ENCODE measurements around the gene GALNT9. TPM values are rescaled to one million over a fixed set of nuclear protein-coding genes. Genes with fewer than 3 reads are reported as not detected.

Gene GALNT9
- polyA plus RNA-seq, 1 of the 3 experiments (the other 2 are of a cell fraction), result not detected

GRCh38 chr12:132159555-132160003 is 169.8 kb downstream of the GALNT9 start:
- no peak overlapping the region for H3K4me3 ChIP-seq (ENCODE audit: low read depth in 2 of 2, low read length in 1 of 2)
- H3K36me3 ChIP-seq (replicated peaks in 1 of 2; ENCODE audit: control insufficient read depth in 1 of 2, insufficient read depth in 2 of 2, low read length in 1 of 2), result no peaks in the 10 kb centered on the region
- H3K4me2 ChIP-seq, result no peak overlapping the region
- peaks cover 17% of the 10 kb centered on the region for H3K27me3 ChIP-seq (ENCODE audit: insufficient read depth)
- no peak for DNase-seq
- H3K9me3 ChIP-seq, result no peaks in the 10 kb centered on the region
- no peak overlapping the region for H3K27ac ChIP-seq (ENCODE audit: low read depth in 2 of 2, low read length in 1 of 2)
- H3K4me1 ChIP-seq (ENCODE audit: control insufficient read depth in 1 of 2, insufficient read depth in 2 of 2, low read depth in 1 of 2, low read length in 1 of 2), result peaks cover 0 to 2% of the 10 kb centered on the region in 2 experiments; a peak in 1 of 4 replicates
- POLR2A ChIA-PET, result no interaction called here
- no peaks in the 10 kb centered on the region for H3K9me2 ChIP-seq
- peaks cover 20% of the 10 kb centered on the region for H3F3A ChIP-seq (replicated peaks; ENCODE audit: insufficient read depth)
- no peaks in the 10 kb centered on the region for H4K20me1 ChIP-seq (ENCODE audit: insufficient read depth)
- no peaks in the 10 kb centered on the region for H3K79me2 ChIP-seq (ENCODE audit: insufficient read depth)
- WGBS (ENCODE audit: low lambda C conversion rate), result 68% methylated on average over 12 of the region's 14 CpGs
- CTCF ChIA-PET, result interaction anchor here (5.3 kb wide), 1 partner anchor 255 kb away, joined by 33 read pairs; no protein-coding TSS in a partner anchor
- no peak for TF ChIP-seq FOXJ3 (CRISPR knock-in tag; IDR thresholded peaks at IDR 0.05)
- TF ChIP-seq, protein P1, sequence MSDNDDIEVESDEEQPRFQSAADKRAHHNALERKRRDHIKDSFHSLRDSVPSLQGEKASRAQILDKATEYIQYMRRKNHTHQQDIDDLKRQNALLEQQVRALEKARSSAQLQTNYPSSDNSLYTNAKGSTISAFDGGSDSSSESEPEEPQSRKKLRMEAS (IDR thresholded peaks at IDR 0.05; ENCODE audit: low read depth), result no peak
- no peak for TF ChIP-seq FOSL2 (IDR thresholded peaks at IDR 0.05; ENCODE audit: borderline replicate concordance, low read depth)
- no peak for TF ChIP-seq TEAD4 (IDR thresholded peaks at IDR 0.05; ENCODE audit: borderline replicate concordance, insufficient read depth)
- no peak for TF ChIP-seq ZBTB33 (IDR thresholded peaks at IDR 0.05; ENCODE audit: borderline replicate concordance, low read depth)
- no peak for TF ChIP-seq USF2 (IDR thresholded peaks at IDR 0.05; ENCODE audit: borderline replicate concordance, low read depth, low read length)
- no peak for TF ChIP-seq TCF12 (IDR thresholded peaks at IDR 0.05)
- no peak for TF ChIP-seq JUND (IDR thresholded peaks at IDR 0.05)
- TF ChIP-seq, protein P2, sequence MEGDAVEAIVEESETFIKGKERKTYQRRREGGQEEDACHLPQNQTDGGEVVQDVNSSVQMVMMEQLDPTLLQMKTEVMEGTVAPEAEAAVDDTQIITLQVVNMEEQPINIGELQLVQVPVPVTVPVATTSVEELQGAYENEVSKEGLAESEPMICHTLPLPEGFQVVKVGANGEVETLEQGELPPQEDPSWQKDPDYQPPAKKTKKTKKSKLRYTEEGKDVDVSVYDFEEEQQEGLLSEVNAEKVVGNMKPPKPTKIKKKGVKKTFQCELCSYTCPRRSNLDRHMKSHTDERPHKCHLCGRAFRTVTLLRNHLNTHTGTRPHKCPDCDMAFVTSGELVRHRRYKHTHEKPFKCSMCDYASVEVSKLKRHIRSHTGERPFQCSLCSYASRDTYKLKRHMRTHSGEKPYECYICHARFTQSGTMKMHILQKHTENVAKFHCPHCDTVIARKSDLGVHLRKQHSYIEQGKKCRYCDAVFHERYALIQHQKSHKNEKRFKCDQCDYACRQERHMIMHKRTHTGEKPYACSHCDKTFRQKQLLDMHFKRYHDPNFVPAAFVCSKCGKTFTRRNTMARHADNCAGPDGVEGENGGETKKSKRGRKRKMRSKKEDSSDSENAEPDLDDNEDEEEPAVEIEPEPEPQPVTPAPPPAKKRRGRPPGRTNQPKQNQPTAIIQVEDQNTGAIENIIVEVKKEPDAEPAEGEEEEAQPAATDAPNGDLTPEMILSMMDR (IDR thresholded peaks at IDR 0.05), result no peak
- no peak for TF ChIP-seq YY1 (IDR thresholded peaks at IDR 0.05; ENCODE audit: low read depth)
- H2AFZ ChIP-seq (ENCODE audit: low read depth), result no peak overlapping the region
- no peak overlapping the region for H3K9ac ChIP-seq

GRCh38 chr12:132158677-132159554 is 170.5 kb downstream of the GALNT9 start:
- H3K27ac ChIP-seq (ENCODE audit: low read depth in 2 of 2, low read length in 1 of 2), result no peak overlapping the region
- 89% methylated on average over 28 of the region's 37 CpGs for WGBS (ENCODE audit: low lambda C conversion rate)
- no peak overlapping the region for H3K4me2 ChIP-seq
- peaks cover 11% of the 10 kb centered on the region for H3K27me3 ChIP-seq (ENCODE audit: insufficient read depth)
- no peaks in the 10 kb centered on the region for H3K9me2 ChIP-seq
- H3K36me3 ChIP-seq (replicated peaks in 1 of 2; ENCODE audit: control insufficient read depth in 1 of 2, insufficient read depth in 2 of 2, low read length in 1 of 2), result no peaks in the 10 kb centered on the region
- H3K4me1 ChIP-seq (ENCODE audit: control insufficient read depth in 1 of 2, insufficient read depth in 2 of 2, low read depth in 1 of 2, low read length in 1 of 2), result peaks cover 0 to 2% of the 10 kb centered on the region in 2 experiments; a peak in 1 of 4 replicates
- no peaks in the 10 kb centered on the region for H3K79me2 ChIP-seq (ENCODE audit: insufficient read depth)
- TF ChIP-seq ZBTB33 (IDR thresholded peaks at IDR 0.05; ENCODE audit: borderline replicate concordance, low read depth), result no peak
- no peak for TF ChIP-seq FOXJ3 (CRISPR knock-in tag; IDR thresholded peaks at IDR 0.05)
- TF ChIP-seq EZH2phosphoT487 (IDR thresholded peaks at IDR 0.05; ENCODE audit: borderline replicate concordance, low read depth), result no peak
- H3F3A ChIP-seq (replicated peaks; ENCODE audit: insufficient read depth), result peaks cover 20% of the 10 kb centered on the region
- no peak overlapping the region for H3K9ac ChIP-seq
- CTCF ChIA-PET, result no interaction called here
- H2AFZ ChIP-seq (ENCODE audit: low read depth), result no peak overlapping the region
- POLR2A ChIA-PET, result no interaction called here
- no peak overlapping the region for H3K4me3 ChIP-seq (ENCODE audit: low read depth in 2 of 2, low read length in 1 of 2)
- DNase-seq, result no peak
- no peaks in the 10 kb centered on the region for H4K20me1 ChIP-seq (ENCODE audit: insufficient read depth)
- no peaks in the 10 kb centered on the region for H3K9me3 ChIP-seq

Measured in SK-N-SH (cell line).